Measurements from ENCODE around the gene CFAP61. TPM values are rescaled to one million over a fixed set of nuclear protein-coding genes. Genes with fewer than 3 reads are reported as not detected.

CFAP61 gene
- total and polyA plus RNA-seq, 9 of the 15 experiments (the other 6 are each of a cell fraction or from before 2014, with no cell fraction given), result 0.11 TPM; not detected in 8

DNA sequence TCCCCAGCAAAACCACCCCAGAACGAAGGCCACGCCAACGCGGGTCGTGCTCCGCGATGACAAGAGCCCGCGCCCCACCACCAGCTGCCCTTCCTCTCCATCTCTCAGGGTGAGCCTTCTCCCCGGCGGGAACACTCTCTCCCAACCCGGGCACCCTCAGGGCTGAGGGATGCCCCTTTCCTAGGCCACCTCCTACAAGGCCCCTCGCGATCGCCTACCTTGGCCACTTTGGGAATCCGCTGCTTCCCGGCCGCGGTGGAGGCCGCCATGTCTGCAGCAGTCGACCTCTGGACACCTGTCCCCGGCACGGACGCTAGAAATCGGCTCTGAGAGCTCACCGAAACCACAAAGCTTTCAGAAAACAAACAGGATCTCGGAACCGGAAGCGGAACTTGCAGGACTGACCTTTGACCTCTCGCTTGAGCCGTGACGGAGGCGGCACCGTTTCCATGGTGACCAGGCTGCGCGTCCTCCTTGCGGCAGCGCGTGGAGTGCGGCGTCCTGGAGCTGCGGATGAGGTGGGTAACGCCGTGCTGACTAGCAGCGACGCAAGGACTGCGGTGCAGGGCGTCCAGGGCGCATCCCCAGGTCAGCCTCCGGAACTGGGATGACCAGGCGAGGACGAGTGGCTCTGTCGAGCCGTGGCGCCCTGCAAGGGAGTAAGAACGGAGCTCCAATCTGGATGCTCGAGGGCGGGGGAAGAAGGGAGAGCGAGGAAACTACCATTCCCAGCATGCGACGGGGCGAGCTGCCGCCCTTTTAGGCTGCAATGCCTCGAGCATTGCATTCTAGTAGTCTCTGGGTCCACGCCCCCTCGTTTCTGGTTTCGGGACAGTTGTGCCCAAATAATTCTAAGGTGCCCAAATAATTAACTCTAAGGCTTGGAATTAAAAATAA, at the start of gene CFAP61, which contains the start of gene CRNKL1 (continued):
- TF ChIP-seq NONO (IDR thresholded peaks at IDR 0.05; ENCODE audit: low read depth in 2 of 2, low read length in 1 of 2) (no peak), PHB (CRISPR knock-in tag; IDR thresholded peaks at IDR 0.05) (no peak), L3MBTL2 (IDR thresholded peaks at IDR 0.05) (peak; percentile 48), HDAC6 (IDR thresholded peaks at IDR 0.05; ENCODE audit: low read depth, low read length) (no peak), NFIX (CRISPR knock-in tag; IDR thresholded peaks at IDR 0.05; ENCODE audit: low read depth) (no peak), TAF15 (IDR thresholded peaks at IDR 0.05; ENCODE audit: low read depth, low read length) (no peak), HDAC3 (IDR thresholded peaks at IDR 0.05; ENCODE audit: borderline replicate concordance, partially characterized antibody) (no peak), GABPB2 (CRISPR knock-in tag; conservative IDR thresholded peaks at IDR 0.05) (no peak), ZBTB8A (IDR thresholded peaks at IDR 0.05; ENCODE audit: partially characterized antibody) (no peak), MCM5 (IDR thresholded peaks at IDR 0.05; ENCODE audit: low read depth) (no peak), ZFP30 (CRISPR knock-in tag; IDR thresholded peaks at IDR 0.05; ENCODE audit: borderline replicate concordance) (no peak), NR1H2 (CRISPR knock-in tag; IDR thresholded peaks at IDR 0.05) (no peak), YBX1 (IDR thresholded peaks at IDR 0.05) (no peak), HIVEP1 (CRISPR knock-in tag; IDR thresholded peaks at IDR 0.05) (no peak), ZNF124 (CRISPR knock-in tag; IDR thresholded peaks at IDR 0.05) (no peak), FOSL1 (tag; conservative IDR thresholded peaks at IDR 0.05) (no peak), PTRF (tag; IDR thresholded peaks at IDR 0.05) (no peak), ZSCAN32 (CRISPR knock-in tag; IDR thresholded peaks at IDR 0.05) (no peak), ZBTB34 (CRISPR knock-in tag; IDR thresholded peaks at IDR 0.05) (no peak), MECOM (CRISPR knock-in tag; IDR thresholded peaks at IDR 0.05) (no peak), ZNF3 (CRISPR knock-in tag; IDR thresholded peaks at IDR 0.05) (no peak), TAF1 (IDR thresholded peaks at IDR 0.05; ENCODE audit: control insufficient read depth, extremely low read depth, insufficient read depth, low read length, severe bottlenecking) (peak; percentile 29), ZNF165 (CRISPR knock-in tag; IDR thresholded peaks at IDR 0.05; ENCODE audit: borderline replicate concordance) (no peak), SAP30 (IDR thresholded peaks at IDR 0.05; ENCODE audit: borderline replicate concordance, insufficient read depth, low read depth, low read length, poor library complexity, severe bottlenecking) (peak; percentile 99)
- TF ChIP-seq, protein P1, sequence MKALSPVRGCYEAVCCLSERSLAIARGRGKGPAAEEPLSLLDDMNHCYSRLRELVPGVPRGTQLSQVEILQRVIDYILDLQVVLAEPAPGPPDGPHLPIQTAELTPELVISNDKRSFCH (CRISPR knock-in tag; IDR thresholded peaks at IDR 0.05), result no peak
- TF ChIP-seq, protein P1 (tag; IDR thresholded peaks at IDR 0.05), result no peak
- TF ChIP-seq, protein P2, sequence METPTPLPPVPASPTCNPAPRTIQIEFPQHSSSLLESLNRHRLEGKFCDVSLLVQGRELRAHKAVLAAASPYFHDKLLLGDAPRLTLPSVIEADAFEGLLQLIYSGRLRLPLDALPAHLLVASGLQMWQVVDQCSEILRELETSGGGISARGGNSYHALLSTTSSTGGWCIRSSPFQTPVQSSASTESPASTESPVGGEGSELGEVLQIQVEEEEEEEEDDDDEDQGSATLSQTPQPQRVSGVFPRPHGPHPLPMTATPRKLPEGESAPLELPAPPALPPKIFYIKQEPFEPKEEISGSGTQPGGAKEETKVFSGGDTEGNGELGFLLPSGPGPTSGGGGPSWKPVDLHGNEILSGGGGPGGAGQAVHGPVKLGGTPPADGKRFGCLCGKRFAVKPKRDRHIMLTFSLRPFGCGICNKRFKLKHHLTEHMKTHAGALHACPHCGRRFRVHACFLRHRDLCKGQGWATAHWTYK (CRISPR knock-in tag; IDR thresholded peaks at IDR 0.05), result no peak
